T-helper 2 cell treated with Interferon-gamma antibody and Interleukin-4, amounts not matched to agents 5 μg/mL and 100 μg/mL, for 36 hours (primary cell): ENCODE measurements around the gene DNAAF9.
"Not testable (repeated sequence)": the region's sequence is repeated elsewhere in the genome, so short reads cannot be mapped to it uniquely, and the experiment has no call there.

Source experiments
- DNase-seq: peaks from one replicate; pipeline ENCODE4 v3.0.0; 2021; ENCODE audit warnings: low spot score
- H3K27ac Mint-ChIP-seq: one replicate; pipeline ENCODE4 v1.8.0; 2021; ENCODE audit warnings: mild to moderate bottlenecking, mixed read lengths
- H3K27me3 Mint-ChIP-seq: one replicate; pipeline ENCODE4 v1.8.0; 2021; ENCODE audit warnings: low read depth, mixed read lengths
- H3K36me3 Mint-ChIP-seq: one replicate; pipeline ENCODE4 v1.8.0; 2021; ENCODE audit warnings: low read depth, mixed read lengths
- H3K4me1 Mint-ChIP-seq: one replicate; pipeline ENCODE4 v1.8.0; 2021; ENCODE audit warnings: low read depth, mixed read lengths
- H3K4me3 Mint-ChIP-seq: one replicate; pipeline ENCODE4 v1.8.0; 2022; ENCODE audit warnings: mild to moderate bottlenecking, moderate library complexity, mixed read lengths
- H3K9me3 Mint-ChIP-seq: one replicate; pipeline ENCODE4 v1.8.0; 2021; ENCODE audit warnings: mixed read lengths

DNAAF9 gene

DNA sequence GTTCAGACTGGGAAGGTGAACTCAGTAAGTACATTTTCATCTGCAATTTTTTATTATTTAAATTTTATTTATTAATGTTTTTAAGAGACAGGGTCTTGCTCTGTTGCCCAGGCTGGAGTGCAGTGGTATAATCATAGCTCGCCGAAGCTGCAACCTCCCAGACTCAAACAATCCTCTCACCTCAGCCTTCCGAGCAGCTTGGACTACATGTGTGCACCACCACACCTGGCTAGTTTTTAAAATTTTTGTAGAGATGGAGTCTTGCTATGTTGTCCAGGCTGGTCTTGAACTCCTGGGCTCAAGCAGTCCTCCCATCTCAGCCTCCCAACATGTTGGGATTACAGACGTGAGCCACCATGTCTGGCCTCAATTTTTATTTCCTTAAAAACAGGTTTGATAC, 19.3 kb upstream of the DNAAF9 start:
- not testable (repeated sequence) for H3K9me3 Mint-ChIP-seq, H3K36me3 Mint-ChIP-seq, H3K27ac Mint-ChIP-seq, DNase-seq, H3K4me1 Mint-ChIP-seq, H3K4me3 Mint-ChIP-seq
- H3K27me3 Mint-ChIP-seq: peaks cover 31% of the 10 kb centered on the region

GRCh38 chr20:3423126-3423525, 15.7 kb upstream of the DNAAF9 start:
- peaks cover 13% of the 10 kb centered on the region for H3K27me3 Mint-ChIP-seq
- H3K9me3 Mint-ChIP-seq: no peaks in the 10 kb centered on the region
- no peak overlapping the region for H3K4me3 Mint-ChIP-seq
- H3K36me3 Mint-ChIP-seq: peaks cover 4% of the 10 kb centered on the region
- no peak for DNase-seq
- no peak overlapping the region for H3K27ac Mint-ChIP-seq
- peaks cover 16% of the 10 kb centered on the region for H3K4me1 Mint-ChIP-seq

- H3K27ac Mint-ChIP-seq: no peak overlapping the region
- DNase-seq: no peak
- peaks cover 4% of the 10 kb centered on the region for H3K36me3 Mint-ChIP-seq
- H3K9me3 Mint-ChIP-seq: peaks cover under 1% of the 10 kb centered on the region
- H3K4me1 Mint-ChIP-seq: peaks cover 16% of the 10 kb centered on the region
- peaks cover 13% of the 10 kb centered on the region for H3K27me3 Mint-ChIP-seq
- no peak overlapping the region for H3K4me3 Mint-ChIP-seq
These were observed 14.5 kb upstream of the DNAAF9 start for GRCh38 chr20:3421985-3422384.

DNA sequence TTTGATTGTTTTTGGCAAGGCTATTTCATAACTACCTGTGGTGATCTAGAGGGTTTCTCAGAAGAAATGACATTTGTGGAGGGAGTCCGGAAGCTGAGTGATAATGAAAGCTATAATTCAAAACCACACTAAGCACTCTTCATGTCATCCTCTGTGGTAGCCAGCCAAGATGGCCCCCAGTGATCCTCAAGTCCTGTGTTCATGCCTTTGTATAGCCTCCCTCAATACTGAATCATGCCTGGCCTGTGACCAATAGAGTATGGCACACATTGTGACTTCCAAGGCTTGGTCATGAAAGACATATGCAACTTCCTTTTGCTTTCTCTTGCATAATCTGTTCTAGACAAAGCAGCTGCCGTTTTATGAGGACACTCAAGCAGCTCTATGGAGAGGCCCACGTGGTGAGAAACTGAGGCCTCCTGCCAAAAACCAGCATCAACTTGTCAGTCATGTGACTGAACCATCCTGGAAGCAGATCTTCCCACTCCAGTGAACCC, 12.8 kb upstream of the DNAAF9 start:
- Mint-ChIP-seq H3K36me3 (peaks cover 4% of the 10 kb centered on the region), H3K27ac (peak overlapping the region; percentile 79), H3K27me3 (peaks cover 12% of the 10 kb centered on the region), H3K4me3 (peak overlapping the region; percentile 37), H3K4me1 (peaks cover 13% of the 10 kb centered on the region), H3K9me3 (peaks cover 9% of the 10 kb centered on the region)
- peak; percentile 77 for DNase-seq

- not testable (repeated sequence) for DNase-seq, H3K36me3 Mint-ChIP-seq, H3K27me3 Mint-ChIP-seq, H3K4me3 Mint-ChIP-seq, H3K27ac Mint-ChIP-seq
- Mint-ChIP-seq H3K9me3 (peaks cover 21% of the 10 kb centered on the region), H3K4me1 (peaks cover 13% of the 10 kb centered on the region)
These were observed 10.7 kb upstream of the DNAAF9 start for GRCh38 chr20:3418161-3418560.

- no peaks in the 10 kb centered on the region for H3K4me1 Mint-ChIP-seq
- no peaks in the 10 kb centered on the region for H3K36me3 Mint-ChIP-seq
- no peak overlapping the region for H3K27ac Mint-ChIP-seq
- no peak overlapping the region for H3K4me3 Mint-ChIP-seq
- peaks cover 19% of the 10 kb centered on the region for H3K27me3 Mint-ChIP-seq
- DNase-seq: no peak
- H3K9me3 Mint-ChIP-seq: peaks cover 21% of the 10 kb centered on the region
These were observed 6.7 kb upstream of the DNAAF9 start for GRCh38 chr20:3414122-3414521.

DNA sequence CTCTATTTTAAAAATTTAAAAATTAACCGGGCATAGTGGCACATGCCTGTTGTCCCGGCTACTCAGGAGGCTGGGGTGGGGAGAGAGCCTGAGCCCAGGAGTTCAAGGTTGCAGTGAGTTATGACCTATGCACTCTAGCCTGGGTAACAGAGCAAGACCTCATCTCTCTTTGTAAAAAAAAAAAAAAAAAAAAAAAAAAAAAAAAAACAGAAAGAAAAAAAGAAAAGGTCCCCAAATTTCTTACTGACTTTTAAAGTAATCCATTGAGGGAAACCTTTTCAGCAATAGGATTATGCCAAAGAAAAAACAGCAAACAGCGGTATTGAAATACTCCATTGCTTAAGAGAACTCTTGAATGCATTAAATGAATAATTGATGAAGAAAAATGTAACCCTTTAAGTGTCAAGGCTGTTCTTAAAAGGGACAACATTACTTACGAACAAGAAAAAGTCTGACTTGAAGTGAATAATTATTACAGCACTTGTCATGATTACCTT, 6.0 kb upstream of the DNAAF9 start:
- peaks cover 17% of the 10 kb centered on the region for H3K27me3 Mint-ChIP-seq

DNA sequence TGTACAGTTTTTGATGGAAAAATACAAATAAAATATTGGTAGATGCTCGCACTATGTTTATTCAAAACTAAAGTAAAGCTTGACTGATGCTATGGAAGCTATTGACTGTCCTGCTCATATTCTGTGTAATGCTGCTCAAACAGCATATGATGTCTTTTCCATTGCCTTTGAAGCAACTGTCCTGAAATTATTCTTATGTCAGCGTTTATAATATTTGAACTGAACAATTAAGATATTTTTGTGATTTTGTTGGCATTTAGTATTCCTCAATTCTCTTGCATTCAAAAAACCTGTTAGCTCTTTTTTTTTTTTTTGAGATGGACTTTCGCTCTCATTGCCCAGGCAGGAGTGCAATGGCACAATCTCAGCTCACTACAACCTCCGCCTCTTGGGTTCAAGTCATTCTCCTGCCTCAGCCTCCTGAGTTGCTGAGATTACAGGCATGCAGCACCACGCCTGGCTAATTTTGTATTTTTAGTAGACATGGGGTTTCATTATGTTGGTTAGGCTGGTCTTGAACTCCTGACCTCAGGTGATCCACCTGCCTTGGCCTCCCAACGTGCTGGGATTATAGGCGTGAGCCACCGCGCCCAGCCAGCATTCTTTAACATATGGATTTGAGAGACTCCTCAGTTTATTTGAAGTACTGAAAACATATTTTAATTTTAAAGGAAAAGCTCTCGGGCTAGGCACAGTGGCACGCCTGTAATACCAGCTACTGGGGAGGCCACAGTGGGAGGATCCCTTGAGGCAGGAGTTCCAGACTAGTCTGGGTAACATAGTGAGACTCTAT, 5.3 kb upstream of the DNAAF9 start:
- peaks cover 21% of the 10 kb centered on the region for H3K9me3 Mint-ChIP-seq
- H3K27me3 Mint-ChIP-seq: peaks cover 16% of the 10 kb centered on the region
- no peaks in the 10 kb centered on the region for H3K36me3 Mint-ChIP-seq
- H3K27ac Mint-ChIP-seq: no peak overlapping the region
- no peak for DNase-seq
- H3K4me3 Mint-ChIP-seq: no peak overlapping the region
- peaks cover 6% of the 10 kb centered on the region for H3K4me1 Mint-ChIP-seq

More for the DNA sequence above, 6.0 kb upstream of the DNAAF9 start:
- H3K9me3 Mint-ChIP-seq: peaks cover 21% of the 10 kb centered on the region
- H3K36me3 Mint-ChIP-seq: no peaks in the 10 kb centered on the region
- DNase-seq: no peak
- H3K4me1 Mint-ChIP-seq: peaks cover 1% of the 10 kb centered on the region
- no peak overlapping the region for H3K27ac Mint-ChIP-seq
- H3K4me3 Mint-ChIP-seq: no peak overlapping the region

DNA sequence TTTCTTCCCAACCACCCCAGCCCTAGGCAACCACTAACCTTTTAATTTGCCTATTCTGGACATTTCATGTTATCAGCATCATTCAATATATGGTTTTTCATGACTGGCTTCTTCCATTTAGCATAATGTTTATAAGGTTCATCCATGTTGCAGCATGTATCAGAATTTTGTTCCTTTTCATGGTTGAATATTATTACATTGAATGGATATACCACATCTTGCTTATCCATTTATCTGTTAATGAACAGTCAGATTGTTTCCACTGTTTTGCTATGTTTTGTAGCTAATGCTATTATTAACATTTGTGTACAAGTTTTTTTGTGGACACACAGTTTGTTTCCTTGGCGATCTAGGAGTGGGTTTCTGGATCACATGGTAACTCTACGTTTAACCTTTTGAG, 3.0 kb upstream of the DNAAF9 start:
- Mint-ChIP-seq H3K4me3 (peak overlapping the region; percentile 21), H3K27ac (no peak overlapping the region), H3K9me3 (peaks cover 12% of the 10 kb centered on the region), H3K4me1 (peaks cover 21% of the 10 kb centered on the region), H3K36me3 (peaks cover 2% of the 10 kb centered on the region), H3K27me3 (peaks cover 17% of the 10 kb centered on the region)
- no peak for DNase-seq

DNA sequence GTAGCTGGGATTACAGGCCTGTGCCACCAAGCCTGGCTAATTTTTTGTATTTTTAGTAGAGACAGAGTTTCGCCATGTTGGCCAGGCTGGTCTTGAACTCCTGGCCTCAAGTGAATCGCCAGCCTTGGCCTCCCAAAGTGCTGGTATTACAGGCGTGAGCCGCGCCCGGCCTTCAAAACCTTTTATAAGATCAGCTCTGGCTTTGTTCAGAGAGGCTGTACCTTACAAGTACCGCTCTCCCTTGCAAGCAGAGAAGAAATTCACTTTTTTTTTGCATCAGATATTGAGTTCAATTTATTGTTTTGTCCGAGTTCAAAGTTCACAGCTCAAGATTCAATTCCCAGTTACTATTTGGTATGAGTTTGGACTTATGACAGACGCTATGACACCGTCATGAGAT, 1.9 kb upstream of the DNAAF9 start:
- Mint-ChIP-seq H3K4me3 (peak overlapping the region; percentile 97), H3K4me1 (peaks cover 29% of the 10 kb centered on the region), H3K27me3 (peaks cover 17% of the 10 kb centered on the region), H3K36me3 (peaks cover 2% of the 10 kb centered on the region), H3K27ac (no peak overlapping the region), H3K9me3 (peaks cover 5% of the 10 kb centered on the region)
- DNase-seq: no peak

GRCh38 chr20:3407771-3408637, 535 bp upstream of the DNAAF9 start:
- Mint-ChIP-seq H3K4me3 (peak overlapping the region; percentile 97), H3K36me3 (peaks cover 2% of the 10 kb centered on the region), H3K9me3 (no peaks in the 10 kb centered on the region), H3K27me3 (peaks cover 21% of the 10 kb centered on the region), H3K27ac (peak overlapping the region; percentile 97), H3K4me1 (peaks cover 31% of the 10 kb centered on the region)
- peak; percentile 58 for DNase-seq

DNA sequence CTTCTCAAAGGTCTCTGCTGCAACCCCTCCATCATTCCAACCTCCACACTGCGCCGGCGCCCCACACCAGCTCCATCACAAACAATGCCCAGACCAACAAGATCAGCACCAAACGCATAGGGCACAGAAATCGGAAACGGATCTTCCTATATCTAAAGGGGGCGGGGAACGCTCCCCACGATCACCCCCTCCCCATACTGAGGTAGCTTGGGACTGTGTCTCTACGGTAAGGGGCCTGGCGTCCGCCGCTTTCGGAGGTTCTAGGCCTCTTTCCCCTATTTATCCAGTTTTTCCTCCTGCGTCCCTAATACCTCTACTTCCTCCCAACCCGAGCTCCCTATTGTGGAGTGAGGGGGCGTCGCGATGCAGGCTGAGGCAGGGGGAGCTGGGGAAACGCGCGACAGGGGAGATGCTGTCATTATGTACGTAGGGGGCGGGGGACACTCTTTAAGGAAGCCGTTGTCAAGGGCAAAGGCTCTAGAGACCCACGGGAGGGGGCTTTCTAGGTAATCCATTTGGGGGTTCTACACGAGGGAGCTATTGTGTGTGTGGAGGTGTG, 909 bp downstream of the DNAAF9 start:
- H3K4me3 Mint-ChIP-seq: peak overlapping the region; percentile 73
- DNase-seq: no peak
- peaks cover 10% of the 10 kb centered on the region for H3K27me3 Mint-ChIP-seq
- H3K9me3 Mint-ChIP-seq: no peaks in the 10 kb centered on the region
- H3K4me1 Mint-ChIP-seq: peaks cover 31% of the 10 kb centered on the region
- H3K27ac Mint-ChIP-seq: peak overlapping the region; percentile 81
- H3K36me3 Mint-ChIP-seq: peaks cover 2% of the 10 kb centered on the region

DNA sequence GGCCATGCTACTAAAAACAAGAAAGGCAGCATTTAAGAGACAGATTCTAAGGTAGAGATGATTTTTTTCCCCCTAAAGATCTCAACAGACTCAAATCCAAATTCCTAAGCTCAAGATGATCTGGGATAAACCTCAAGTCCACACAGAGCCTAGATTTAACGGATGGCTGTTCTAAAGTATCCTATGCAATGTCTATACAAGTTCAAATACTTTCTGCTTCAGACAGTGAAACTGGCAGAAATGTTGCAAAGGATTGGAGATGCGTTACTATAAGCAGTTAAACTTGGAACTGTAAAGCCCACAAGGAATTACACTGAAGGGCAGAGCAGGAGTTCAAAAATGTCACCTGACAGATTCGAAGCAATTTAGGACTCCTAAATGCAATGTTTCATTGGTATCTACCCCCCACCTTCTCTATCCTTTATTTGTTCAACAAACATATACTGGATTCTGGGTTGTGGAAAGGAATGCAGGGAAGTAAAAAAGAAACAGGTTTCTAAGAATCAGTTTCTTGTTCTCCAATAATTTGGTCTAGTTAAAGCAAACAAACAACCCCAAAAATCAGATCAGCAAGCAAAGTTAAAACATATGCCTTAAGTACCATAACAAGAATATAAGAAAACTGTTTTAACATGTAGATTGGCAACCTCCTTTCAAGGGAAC, 1.6 kb downstream of the DNAAF9 start:
- H3K36me3 Mint-ChIP-seq: peaks cover 2% of the 10 kb centered on the region
- H3K27ac Mint-ChIP-seq: no peak overlapping the region
- peak overlapping the region; percentile 73 for H3K4me3 Mint-ChIP-seq
- DNase-seq: no peak
- peaks cover 7% of the 10 kb centered on the region for H3K27me3 Mint-ChIP-seq
- H3K4me1 Mint-ChIP-seq: peaks cover 31% of the 10 kb centered on the region
- no peaks in the 10 kb centered on the region for H3K9me3 Mint-ChIP-seq
